Osteocyte (in vitro differentiated cells): ENCODE data around the gene PRKAA2. TPM values are rescaled to one million over a fixed set of nuclear protein-coding genes. Genes with fewer than 3 reads are reported as not detected.

ENCODE experiments used
- DNase-seq: peaks from one replicate; pipeline ENCODE4 v3.0.0; 2021; ENCODE audit warnings: mixed read lengths; ENCODE audit not compliant: unreplicated experiment; ENCODE audit errors: extremely low spot score
- H3K27ac Mint-ChIP-seq: one replicate; pipeline ENCODE4 v1.8.0; 2021; ENCODE audit warnings: mild to moderate bottlenecking, mixed read lengths; ENCODE audit not compliant: unreplicated experiment
- H3K27me3 Mint-ChIP-seq: one replicate; pipeline ENCODE4 v1.8.0; 2021; ENCODE audit warnings: mixed read lengths; ENCODE audit not compliant: unreplicated experiment
- H3K36me3 Mint-ChIP-seq: one replicate; pipeline ENCODE4 v1.8.0; 2021; ENCODE audit warnings: mixed read lengths; ENCODE audit not compliant: unreplicated experiment
- H3K4me1 Mint-ChIP-seq: one replicate; pipeline ENCODE4 v1.8.0; 2021; ENCODE audit warnings: mixed read lengths; ENCODE audit not compliant: unreplicated experiment
- H3K4me3 Mint-ChIP-seq: one replicate; pipeline ENCODE4 v1.8.0; 2021; ENCODE audit warnings: mild to moderate bottlenecking, moderate library complexity, mixed read lengths; ENCODE audit not compliant: unreplicated experiment
- H3K9me3 Mint-ChIP-seq: one replicate; pipeline ENCODE4 v1.8.0; 2021; ENCODE audit warnings: mixed read lengths; ENCODE audit not compliant: unreplicated experiment
- CTCF ChIP-seq: fragments of 200-600 bp; sonication (generic); IDR thresholded peaks from 2 replicates; pipeline ENCODE4 v1.5.0; 2021; ENCODE audit warnings: antibody characterized with exemption, mild to moderate bottlenecking, moderate library complexity
- total RNA-seq: library from RNA; stranded (reverse); gene quantifications from 2 replicates; pipeline ENCODE4 v1.2.1, GENCODE V29; 2021

PRKAA2 gene
- total RNA-seq, 1 donor from 2014 or later: 2.0 TPM

DNA sequence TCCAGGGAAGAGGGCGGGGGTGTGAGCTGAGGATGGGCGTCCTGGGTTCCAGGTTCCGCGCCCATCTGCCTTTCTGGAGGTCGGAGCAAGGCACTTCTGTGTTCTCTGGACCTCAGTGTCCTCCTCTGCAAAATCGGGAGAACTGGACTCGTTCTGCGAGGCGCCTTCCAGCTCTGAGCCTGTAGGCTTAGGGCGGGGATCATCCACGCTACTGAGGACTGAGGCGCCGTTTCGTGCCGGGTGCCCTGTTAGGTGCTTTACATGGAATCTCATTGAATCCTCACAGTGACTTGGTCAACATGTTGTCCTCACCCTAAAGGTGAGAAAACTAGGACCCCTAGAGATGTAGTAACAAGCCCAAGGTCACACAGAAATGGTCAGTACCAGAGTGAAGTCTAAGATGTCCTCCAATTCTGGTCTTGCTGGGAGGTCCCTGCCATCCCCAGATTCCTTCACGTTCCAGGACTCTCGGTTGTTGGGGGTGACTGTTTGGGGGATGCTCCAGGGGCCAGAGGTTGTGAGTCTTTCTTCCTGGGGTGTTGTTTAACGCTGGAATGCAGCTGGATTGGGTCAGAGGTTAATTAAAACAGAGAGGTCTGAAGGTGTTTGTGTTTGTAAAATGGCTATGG lies 677 bp downstream of the PRKAA2 start:
- peaks cover 2% of the 10 kb centered on the region for H3K36me3 Mint-ChIP-seq

DNA sequence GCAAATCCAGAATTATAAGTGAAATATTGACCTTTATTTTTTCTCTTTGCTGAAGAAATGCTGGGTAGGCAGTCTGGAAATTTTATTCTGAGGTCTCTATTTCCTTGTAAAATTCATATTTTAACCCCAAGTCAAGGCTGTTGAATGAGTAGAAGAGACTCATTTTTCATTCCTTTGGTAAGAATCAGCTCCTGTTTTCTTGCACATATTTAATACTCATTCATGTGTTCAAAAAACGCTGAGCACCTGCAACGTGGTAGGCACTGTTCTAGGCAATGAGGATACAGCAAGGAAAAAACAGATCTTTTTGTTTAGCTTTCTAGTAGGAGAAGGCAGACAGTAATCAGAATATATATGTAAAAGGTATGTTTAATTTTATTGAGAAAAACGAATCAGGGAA lies 1.5 kb downstream of the PRKAA2 start:
- TF ChIP-seq CTCF: no peak
- H3K27ac Mint-ChIP-seq: no peak overlapping the region
- H3K4me3 Mint-ChIP-seq: no peak overlapping the region
- H3K36me3 Mint-ChIP-seq: peaks cover 2% of the 10 kb centered on the region
- peaks cover 18% of the 10 kb centered on the region for H3K4me1 Mint-ChIP-seq
- no peaks in the 10 kb centered on the region for H3K9me3 Mint-ChIP-seq
- no peak for DNase-seq
- no peaks in the 10 kb centered on the region for H3K27me3 Mint-ChIP-seq

More for the DNA sequence above, 677 bp downstream of the PRKAA2 start:
- Mint-ChIP-seq H3K4me1 (peaks cover 18% of the 10 kb centered on the region), H3K27me3 (no peaks in the 10 kb centered on the region), H3K9me3 (no peaks in the 10 kb centered on the region), H3K4me3 (peak overlapping the region; percentile 85), H3K27ac (peak overlapping the region; percentile 28)
- no peak for TF ChIP-seq CTCF
- DNase-seq: no peak

DNA sequence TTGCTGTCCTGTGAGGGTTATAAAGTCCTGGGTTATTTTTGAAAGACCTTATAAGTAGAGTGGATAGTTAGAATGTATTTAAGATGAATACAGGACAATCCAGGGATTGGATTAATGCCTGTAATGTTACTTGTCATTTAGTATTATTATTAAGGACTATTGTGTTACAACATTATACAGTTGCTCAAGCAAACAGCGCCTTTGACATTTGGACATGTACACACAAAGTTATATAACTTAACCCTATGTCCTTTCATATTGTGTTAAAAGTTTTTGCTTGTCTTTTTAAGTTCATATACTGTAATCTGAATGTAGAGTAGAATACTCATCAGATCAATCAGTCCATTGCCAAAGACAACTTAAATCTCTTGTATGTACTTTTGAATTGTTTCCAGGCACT lies 2.0 kb downstream of the PRKAA2 start:
- Mint-ChIP-seq H3K36me3 (peaks cover 2% of the 10 kb centered on the region), H3K4me1 (peaks cover 18% of the 10 kb centered on the region), H3K4me3 (no peak overlapping the region), H3K9me3 (no peaks in the 10 kb centered on the region), H3K27ac (no peak overlapping the region), H3K27me3 (no peaks in the 10 kb centered on the region)
- TF ChIP-seq CTCF: no peak
- DNase-seq: no peak

DNA sequence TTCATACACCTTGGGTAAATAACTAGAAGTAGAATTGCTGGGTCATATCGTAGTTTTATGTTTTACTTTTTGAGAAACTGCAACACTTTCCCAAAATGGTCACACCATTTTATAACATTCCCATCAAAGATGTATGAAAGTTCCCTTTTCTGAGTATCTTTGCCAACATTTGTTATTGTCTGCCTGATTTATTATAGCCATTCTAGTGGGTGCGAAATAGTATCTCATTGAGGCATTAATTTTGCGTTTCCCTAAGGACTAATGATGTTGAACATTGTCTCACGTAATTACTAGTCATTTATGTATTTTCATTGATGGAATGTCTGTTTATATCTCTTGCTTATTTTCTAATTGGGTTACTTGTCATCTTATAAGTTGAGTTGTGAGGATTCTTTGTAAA lies 3.4 kb downstream of the PRKAA2 start:
- no peaks in the 10 kb centered on the region for H3K27me3 Mint-ChIP-seq
- H3K36me3 Mint-ChIP-seq: peaks cover 2% of the 10 kb centered on the region
- no peak overlapping the region for H3K4me3 Mint-ChIP-seq
- TF ChIP-seq CTCF: no peak
- no peak overlapping the region for H3K27ac Mint-ChIP-seq
- H3K4me1 Mint-ChIP-seq: peaks cover 18% of the 10 kb centered on the region
- no peak for DNase-seq
- no peaks in the 10 kb centered on the region for H3K9me3 Mint-ChIP-seq

- H3K4me1 Mint-ChIP-seq: peaks cover 10% of the 10 kb centered on the region
- TF ChIP-seq CTCF: no peak
- H3K27ac Mint-ChIP-seq: no peak overlapping the region
- no peaks in the 10 kb centered on the region for H3K27me3 Mint-ChIP-seq
- peaks cover 22% of the 10 kb centered on the region for H3K9me3 Mint-ChIP-seq
- DNase-seq: no peak
- no peak overlapping the region for H3K4me3 Mint-ChIP-seq
- H3K36me3 Mint-ChIP-seq: peaks cover 7% of the 10 kb centered on the region
Measured at GRCh38 chr1:56654126-56654923, 9.2 kb downstream of the PRKAA2 start.
